GM12878 (cell line): ENCODE measurements around the gene E2F1. TPM values are rescaled to one million over a fixed set of nuclear protein-coding genes. Genes with fewer than 3 reads are reported as not detected.

Experiments used
- ATAC-seq: fragments of 200-7000 bp; cut with Tn5 transposase; 3 replicates; pipeline ENCODE4 v1.9.1; 2020; ENCODE audit warnings: mild to moderate bottlenecking, moderate library complexity
- BruUV-seq: library from RNA; stranded (reverse); fragments of 400-500 nt; replicated peaks from 2 replicates; lab custom pipeline; 2021; lab: Mats Ljungman, UMichigan
- CTCF ChIA-PET: fragments of 300-600 bp; sonication (Branson Sonifier 250); formaldehyde crosslinking; extraction: SDS; loops from one replicate; lab custom pipeline; 2021; ENCODE audit warnings: inconsistent platforms; lab: Yijun Ruan, JAX
- POLR2A ChIA-PET: fragments of 350-600 bp; formaldehyde crosslinking; extraction: SDS; loops from one replicate; lab custom pipeline; 2021; ENCODE audit warnings: inconsistent platforms; lab: Charles Lee
- RAD21 ChIA-PET: fragments of 300-600 bp; sonication (Branson Sonifier 250); formaldehyde crosslinking; loops from one replicate; lab custom pipeline; 2023; ENCODE audit warnings: antibody characterized with exemption; ENCODE audit not compliant: unreplicated experiment; lab: Charles Lee
- SMC1A ChIA-PET: fragments of 300-600 bp; sonication (Branson Sonifier 250); formaldehyde crosslinking; loops from one replicate; lab custom pipeline; 2023; ENCODE audit not compliant: unreplicated experiment, uncharacterized antibody; lab: Charles Lee
- DNase-seq: peaks from one replicate; pipeline ENCODE4 v3.0.0-alpha.2; 2011; ENCODE audit warnings: low read depth, low spot score
- FAIRE-seq: peaks from 3 replicates; lab custom pipeline; 2011; peaks lifted over from hg19 to GRCh38; lab: Jason Lieb, UNC
- H2AFZ ChIP-seq: 2 replicates; pipeline ENCODE4 v1.6.0; 2011; ENCODE audit warnings: low read depth, low read length, control low read depth; ENCODE audit not compliant: control insufficient read depth
- H3K27ac ChIP-seq: 2 replicates; pipeline ENCODE4 v1.5.1; 2011; ENCODE audit warnings: control low read depth; ENCODE audit not compliant: control insufficient read depth, insufficient read depth
- H3K27me3 ChIP-seq, 2 experiments: replicated peaks in 1 of 2; 2 replicates each; pipeline versions ENCODE4 v1.6.0 to v1.6.1; 2011; ENCODE audit warnings: low read length in 1 of 2; ENCODE audit not compliant: control insufficient read depth in 2 of 2, insufficient read depth in 2 of 2
- H3K36me3 ChIP-seq, 2 experiments: 2 replicates each; pipeline ENCODE4 v1.5.1; 2011; ENCODE audit warnings: low read length in 1 of 2; ENCODE audit not compliant: control insufficient read depth in 2 of 2, insufficient read depth in 2 of 2
- H3K4me1 ChIP-seq: 2 replicates; pipeline ENCODE4 v1.6.1; 2011; ENCODE audit warnings: mild to moderate bottlenecking, low read length, moderate library complexity, mixed read lengths; ENCODE audit not compliant: control insufficient read depth, insufficient read depth
- H3K4me2 ChIP-seq: 2 replicates; pipeline ENCODE4 v1.6.0; 2011; ENCODE audit warnings: control low read depth; ENCODE audit not compliant: control insufficient read depth, insufficient read depth
- H3K4me3 ChIP-seq: fragments of 200-600 bp; sonication (generic); 2 replicates; pipeline ENCODE4 v1.5.1; 2016
- H3K79me2 ChIP-seq: 2 replicates; pipeline ENCODE4 v1.6.0; 2011; ENCODE audit warnings: low read length; ENCODE audit not compliant: control insufficient read depth, insufficient read depth
- H3K9ac ChIP-seq: 2 replicates; pipeline ENCODE4 v1.8.0; 2011; ENCODE audit warnings: low read length, control low read depth, mixed read lengths; ENCODE audit not compliant: control insufficient read depth, insufficient read depth
- H3K9me3 ChIP-seq: replicated peaks from 3 replicates; pipeline ENCODE4 v1.5.1; 2011; ENCODE audit warnings: mild to moderate bottlenecking, low read length; ENCODE audit not compliant: control insufficient read depth, insufficient read depth
- H4K20me1 ChIP-seq: 2 replicates; pipeline ENCODE4 v1.6.0; 2011; ENCODE audit not compliant: control insufficient read depth, insufficient read depth
- BHLHE40 ChIP-seq, 2 experiments: fragments of 450-650 bp in 1 of 2; IDR thresholded peaks; 2 replicates each; pipeline ENCODE4 v1.6.1; 2011 to 2017; ENCODE audit warnings: low read depth in 2 of 2, borderline replicate concordance in 1 of 2, improper control_type of control experiment in 1 of 2, low read length in 1 of 2, mild to moderate bottlenecking in 1 of 2
- EGR1 ChIP-seq, 2 experiments: IDR thresholded peaks; 1 replicate in 1 of 2; 2 replicates in 1 of 2; pipeline ENCODE4 v1.6.1; 2011 to 2012; ENCODE audit warnings: low read depth in 2 of 2, low read length in 2 of 2, borderline replicate concordance in 1 of 2, mild to moderate bottlenecking in 1 of 2, moderate library complexity in 1 of 2
- TCF7 ChIP-seq: IDR thresholded peaks from 2 replicates; pipeline ENCODE4 v1.6.1; 2014; ENCODE audit warnings: antibody characterized with exemption, borderline replicate concordance
- WGBS: methylation state at CpG from one replicate; pipeline ENCODE4 v1.1.6; 2016; ENCODE audit warnings: low lambda C conversion rate; ENCODE audit not compliant: insufficient replicate concordance, insufficient coverage; ENCODE audit errors: missing lambda C conversion rate; 5-methylcytosine and 5-hydroxymethylcytosine counted together
- in situ Hi-C: fragments of 300-500 bp; cut with MboI; formaldehyde crosslinking; loops from 9 replicates; pipeline ENCODE4 v1.14.3; 2018; ENCODE audit warnings: mixed read lengths
- intact Hi-C: fragments of 100-400 bp; cut with micrococcal nuclease; formaldehyde crosslinking; loops from one replicate; pipeline ENCODE4 v1.14.2; 2022; ENCODE audit not compliant: unreplicated experiment
- polyA plus RNA-seq, 11 experiments: library from polyadenylated mRNA; depleted of rRNA in 4 of 11; unstranded in 6 of 11; stranded (reverse) in 5 of 11; fragments of >200 nt; fragmentation: Nextera tagmentation in 4 of 11; fragmentation: Illumina TruSeq in 1 of 11; extraction: Ambion mirVana in 4 of 11; extraction: Trizol in 1 of 11; gene quantifications; 1 replicate in 1 of 11; 2 replicates in 10 of 11; pipeline versions ENCODE4 v1.2.1 to v1.2.3, GENCODE V29; 2011 to 2016; ENCODE audit warnings: inconsistent platforms in 2 of 11, missing spikeins in 2 of 11, low read depth in 1 of 11
- total RNA-seq, 4 experiments: library from RNA; depleted of rRNA in 3 of 4; stranded (reverse); fragments of >200 nt in 3 of 4; fragmentation: Illumina TruSeq in 1 of 4; extraction: Trizol in 1 of 4; gene quantifications; 2 replicates each; pipeline versions ENCODE4 v1.2.1 to v1.2.3, GENCODE V29; 2013 to 2021

E2F1 gene
- total and polyA plus RNA-seq, 10 of the 15 experiments (the other 5 are each of a cell fraction or from before 2014, with no cell fraction given): 0.29 to 50.2 (median 19.7) TPM

GRCh38 chr20:33651562-33652048 is 34.6 kb downstream of the E2F1 start:
- peaks cover 4% of the 10 kb centered on the region; the same call in 1 of the 2 replicates for H4K20me1 ChIP-seq
- H3K27me3 ChIP-seq: peaks cover 0 to 2% of the 10 kb centered on the region in 2 experiments; a peak in 2 of 4 replicates
- peaks cover 38% of the 10 kb centered on the region for H3K4me1 ChIP-seq
- H3K4me3 ChIP-seq: no peak overlapping the region
- RAD21 ChIA-PET: interaction anchor here (0.7 to 3.6 kb wide), 3 partner anchors 12 to 179 kb away, joined by 3 to 13 read pairs (median 10); partner anchors contain the start of gene ACTL10
- WGBS: 96% methylated on average over 13 of the region's 13 CpGs
- BruUV-seq: no TSS peak
- no peaks in the 10 kb centered on the region for H3K36me3 ChIP-seq
- FAIRE-seq (no peak), ATAC-seq (no peak), DNase-seq (no peak)
- H3K27ac ChIP-seq: no peak overlapping the region
- H3K9ac ChIP-seq: no peak overlapping the region
- intact Hi-C loops: loop anchor here (5.0 kb wide), 1 partner anchor 134 kb away; no protein-coding TSS in a partner anchor
- no peaks in the 10 kb centered on the region for H3K9me3 ChIP-seq
- in situ Hi-C loops: loop anchor here (5.0 kb wide), 1 partner anchor 199 kb away; no protein-coding TSS in a partner anchor
- peak overlapping the region; percentile 13 for H3K4me2 ChIP-seq
- POLR2A ChIA-PET: interaction anchor here (0.6 kb wide), 1 partner anchor 55 kb away, joined by 4 read pairs; no protein-coding TSS in a partner anchor
- H2AFZ ChIP-seq: no peak overlapping the region
- SMC1A ChIA-PET: no interaction called here
- CTCF ChIA-PET: interaction anchor here (1.1 to 5.6 kb wide), 3 partner anchors 16 to 194 kb away, joined by 4 to 41 read pairs (median 17); partner anchors contain the start of genes ACTL10 and CBFA2T2
- H3K79me2 ChIP-seq: no peaks in the 10 kb centered on the region
- no peak for TF ChIP-seq EGR1 (IDR thresholded peaks at IDR 0.05; ENCODE audit: borderline replicate concordance in 1 of 2, low read depth in 2 of 2, low read length in 2 of 2)
- TF ChIP-seq BHLHE40 (IDR thresholded peaks at IDR 0.05; ENCODE audit: borderline replicate concordance in 1 of 2, low read depth in 2 of 2, low read length in 1 of 2): no peak
- TF ChIP-seq TCF7: no peak
